SK-N-SH treated with all-trans-retinoic acid at 6 μM for 48 hours (cell line): ENCODE data around the gene PDZD4.

Source experiments
- ATAC-seq: fragments of 200-7000 bp; cut with Tn5 transposase; 3 replicates; pipeline ENCODE4 v1.9.1; 2020; ENCODE audit warnings: mild to moderate bottlenecking, moderate library complexity
- ARNTL ChIP-seq: fragments of 450-650 bp; formaldehyde crosslinking; IDR thresholded peaks from 2 replicates; pipeline ENCODE4 v1.5.0; 2020; ENCODE audit warnings: low read depth, mild to moderate bottlenecking, moderate library complexity, borderline replicate concordance
- BACH2 ChIP-seq: fragments of 250-450 bp; sonication (Bioruptor Pico); IDR thresholded peaks from 2 replicates; pipeline ENCODE4 v1.9.0; 2021; ENCODE audit warnings: mild to moderate bottlenecking, borderline replicate concordance
- CREB5 ChIP-seq: fragments of 250-450 bp; sonication (Bioruptor Pico); IDR thresholded peaks from 2 replicates; pipeline ENCODE4 v1.5.1; 2020; ENCODE audit warnings: low read depth, mild to moderate bottlenecking, moderate library complexity
- CSDC2 ChIP-seq: fragments of 250-450 bp; sonication (Bioruptor Pico); IDR thresholded peaks from 2 replicates; pipeline ENCODE4 v1.5.0; 2020; ENCODE audit warnings: mild to moderate bottlenecking, moderate library complexity
- ESRRG ChIP-seq: fragments of 250-450 bp; sonication (Bioruptor Pico); IDR thresholded peaks from 2 replicates; pipeline ENCODE4 v1.6.1; 2021; ENCODE audit warnings: mild to moderate bottlenecking
- ISL1 ChIP-seq: fragments of 250-450 bp; sonication (Bioruptor Pico); IDR thresholded peaks from 2 replicates; pipeline ENCODE4 v2.1.2; 2022; ENCODE audit warnings: mild to moderate bottlenecking, moderate library complexity
- OSR1 ChIP-seq: fragments of 250-450 bp; sonication (Bioruptor Pico); IDR thresholded peaks from 2 replicates; pipeline ENCODE4 v1.8.0; 2022; ENCODE audit warnings: moderate library complexity, mild to moderate bottlenecking, inconsistent platforms
- PPARA ChIP-seq: fragments of 250-450 bp; sonication (Bioruptor Pico); IDR thresholded peaks from 2 replicates; pipeline ENCODE4 v1.5.0; 2020; ENCODE audit warnings: mild to moderate bottlenecking, borderline replicate concordance
- RARB ChIP-seq: fragments of 250-450 bp; sonication (Bioruptor Pico); IDR thresholded peaks from 2 replicates; pipeline ENCODE4 v1.8.0; 2021; ENCODE audit warnings: mild to moderate bottlenecking, moderate library complexity
- SNAI2 ChIP-seq: fragments of 250-450 bp; sonication (Bioruptor Pico); IDR thresholded peaks from 2 replicates; pipeline ENCODE4 v1.5.0; 2020; ENCODE audit warnings: mild to moderate bottlenecking, moderate library complexity
- TOX ChIP-seq: fragments of 250-450 bp; sonication (Bioruptor Pico); IDR thresholded peaks from 2 replicates; pipeline ENCODE4 v1.8.0; 2021; ENCODE audit warnings: mild to moderate bottlenecking, moderate library complexity, borderline replicate concordance
- TSHZ2 ChIP-seq: fragments of 250-450 bp; sonication (Bioruptor Pico); IDR thresholded peaks from 2 replicates; pipeline ENCODE4 v1.5.0; 2020; ENCODE audit warnings: mild to moderate bottlenecking, moderate library complexity
- ZC3H10 ChIP-seq: fragments of 250-450 bp; sonication (Bioruptor Pico); IDR thresholded peaks from 2 replicates; pipeline ENCODE4 v1.5.1; 2021; ENCODE audit warnings: mild to moderate bottlenecking, moderate library complexity
- ZFP3 ChIP-seq: fragments of 250-450 bp; sonication (Bioruptor Pico); IDR thresholded peaks from 2 replicates; pipeline ENCODE4 v1.5.0; 2020; ENCODE audit warnings: mild to moderate bottlenecking, moderate library complexity
- ZFP30 ChIP-seq: fragments of 450-650 bp; formaldehyde crosslinking; IDR thresholded peaks from 2 replicates; pipeline ENCODE4 v1.5.0; 2022; ENCODE audit warnings: mild to moderate bottlenecking, moderate library complexity
- ZNF565 ChIP-seq: fragments of 450-650 bp; formaldehyde crosslinking; conservative IDR thresholded peaks from 2 replicates; pipeline ENCODE4 v1.5.0; 2020; ENCODE audit warnings: low read depth, mild to moderate bottlenecking, moderate library complexity
- ZNF70 ChIP-seq: fragments of 450-650 bp; formaldehyde crosslinking; IDR thresholded peaks from 2 replicates; pipeline ENCODE4 v1.5.0; 2020; ENCODE audit warnings: mild to moderate bottlenecking, moderate library complexity
- ZNF8 ChIP-seq: fragments of 450-650 bp; formaldehyde crosslinking; IDR thresholded peaks from 2 replicates; pipeline ENCODE4 v1.5.0; 2020; ENCODE audit warnings: mild to moderate bottlenecking, moderate library complexity
- TF ChIP-seq, protein P1 (sequence below): fragments of 250-450 bp; sonication (Bioruptor Pico); IDR thresholded peaks from 2 replicates; pipeline ENCODE4 v1.8.0; 2021; ENCODE audit warnings: low read depth, mild to moderate bottlenecking, moderate library complexity, borderline replicate concordance
- TF ChIP-seq, protein P2 (sequence below): fragments of 250-450 bp; sonication (Bioruptor Pico); IDR thresholded peaks from 2 replicates; pipeline ENCODE4 v1.5.1; 2021; ENCODE audit warnings: mild to moderate bottlenecking, moderate library complexity
- TF ChIP-seq, protein P3 (sequence below): fragments of 250-450 bp; sonication (Bioruptor Pico); IDR thresholded peaks from 2 replicates; pipeline ENCODE4 v1.8.0; 2020; ENCODE audit warnings: mild to moderate bottlenecking, moderate library complexity, borderline replicate concordance

PDZD4 gene

GRCh38 chrX:153878969-153879653, 48.8 kb upstream of the PDZD4 start:
- ATAC-seq = no peak

GRCh38 chrX:153878345-153878744, 48.0 kb upstream of the PDZD4 start:
- TF ChIP-seq TOX (CRISPR knock-in tag) = no peak
- no peak for TF ChIP-seq PPARA (CRISPR knock-in tag)
- TF ChIP-seq ZC3H10 (CRISPR knock-in tag) = no peak

More at GRCh38 chrX:153878969-153879653, 48.8 kb upstream of the PDZD4 start:
- TF ChIP-seq ARNTL (CRISPR knock-in tag) (no peak), RARB (CRISPR knock-in tag) (no peak), PPARA (CRISPR knock-in tag) (no peak), ISL1 (CRISPR knock-in tag) (no peak), SNAI2 (CRISPR knock-in tag) (no peak), ZNF8 (CRISPR knock-in tag) (no peak), ZFP3 (no peak), ESRRG (no peak), OSR1 (CRISPR knock-in tag) (no peak), TSHZ2 (CRISPR knock-in tag) (no peak), ZC3H10 (CRISPR knock-in tag) (no peak), CREB5 (no peak), ZFP30 (CRISPR knock-in tag) (no peak), ZNF70 (CRISPR knock-in tag) (no peak), CSDC2 (CRISPR knock-in tag) (no peak), ZNF565 (CRISPR knock-in tag) (no peak), TOX (CRISPR knock-in tag) (no peak)
- TF ChIP-seq, protein P1, sequence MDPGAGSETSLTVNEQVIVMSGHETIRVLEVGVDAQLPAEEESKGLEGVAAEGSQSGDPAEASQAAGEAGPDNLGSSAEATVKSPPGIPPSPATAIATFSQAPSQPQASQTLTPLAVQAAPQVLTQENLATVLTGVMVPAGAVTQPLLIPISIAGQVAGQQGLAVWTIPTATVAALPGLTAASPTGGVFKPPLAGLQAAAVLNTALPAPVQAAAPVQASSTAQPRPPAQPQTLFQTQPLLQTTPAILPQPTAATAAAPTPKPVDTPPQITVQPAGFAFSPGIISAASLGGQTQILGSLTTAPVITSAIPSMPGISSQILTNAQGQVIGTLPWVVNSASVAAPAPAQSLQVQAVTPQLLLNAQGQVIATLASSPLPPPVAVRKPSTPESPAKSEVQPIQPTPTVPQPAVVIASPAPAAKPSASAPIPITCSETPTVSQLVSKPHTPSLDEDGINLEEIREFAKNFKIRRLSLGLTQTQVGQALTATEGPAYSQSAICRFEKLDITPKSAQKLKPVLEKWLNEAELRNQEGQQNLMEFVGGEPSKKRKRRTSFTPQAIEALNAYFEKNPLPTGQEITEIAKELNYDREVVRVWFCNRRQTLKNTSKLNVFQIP (CRISPR knock-in tag) = no peak
- TF ChIP-seq, protein P2, sequence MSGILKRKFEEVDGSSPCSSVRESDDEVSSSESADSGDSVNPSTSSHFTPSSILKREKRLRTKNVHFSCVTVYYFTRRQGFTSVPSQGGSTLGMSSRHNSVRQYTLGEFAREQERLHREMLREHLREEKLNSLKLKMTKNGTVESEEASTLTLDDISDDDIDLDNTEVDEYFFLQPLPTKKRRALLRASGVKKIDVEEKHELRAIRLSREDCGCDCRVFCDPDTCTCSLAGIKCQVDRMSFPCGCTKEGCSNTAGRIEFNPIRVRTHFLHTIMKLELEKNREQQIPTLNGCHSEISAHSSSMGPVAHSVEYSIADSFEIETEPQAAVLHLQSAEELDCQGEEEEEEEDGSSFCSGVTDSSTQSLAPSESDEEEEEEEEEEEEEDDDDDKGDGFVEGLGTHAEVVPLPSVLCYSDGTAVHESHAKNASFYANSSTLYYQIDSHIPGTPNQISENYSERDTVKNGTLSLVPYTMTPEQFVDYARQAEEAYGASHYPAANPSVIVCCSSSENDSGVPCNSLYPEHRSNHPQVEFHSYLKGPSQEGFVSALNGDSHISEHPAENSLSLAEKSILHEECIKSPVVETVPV (CRISPR knock-in tag) = no peak
- TF ChIP-seq, protein P3, sequence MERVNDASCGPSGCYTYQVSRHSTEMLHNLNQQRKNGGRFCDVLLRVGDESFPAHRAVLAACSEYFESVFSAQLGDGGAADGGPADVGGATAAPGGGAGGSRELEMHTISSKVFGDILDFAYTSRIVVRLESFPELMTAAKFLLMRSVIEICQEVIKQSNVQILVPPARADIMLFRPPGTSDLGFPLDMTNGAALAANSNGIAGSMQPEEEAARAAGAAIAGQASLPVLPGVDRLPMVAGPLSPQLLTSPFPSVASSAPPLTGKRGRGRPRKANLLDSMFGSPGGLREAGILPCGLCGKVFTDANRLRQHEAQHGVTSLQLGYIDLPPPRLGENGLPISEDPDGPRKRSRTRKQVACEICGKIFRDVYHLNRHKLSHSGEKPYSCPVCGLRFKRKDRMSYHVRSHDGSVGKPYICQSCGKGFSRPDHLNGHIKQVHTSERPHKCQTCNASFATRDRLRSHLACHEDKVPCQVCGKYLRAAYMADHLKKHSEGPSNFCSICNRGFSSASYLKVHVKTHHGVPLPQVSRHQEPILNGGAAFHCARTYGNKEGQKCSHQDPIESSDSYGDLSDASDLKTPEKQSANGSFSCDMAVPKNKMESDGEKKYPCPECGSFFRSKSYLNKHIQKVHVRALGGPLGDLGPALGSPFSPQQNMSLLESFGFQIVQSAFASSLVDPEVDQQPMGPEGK (CRISPR knock-in tag) = no peak

DNA sequence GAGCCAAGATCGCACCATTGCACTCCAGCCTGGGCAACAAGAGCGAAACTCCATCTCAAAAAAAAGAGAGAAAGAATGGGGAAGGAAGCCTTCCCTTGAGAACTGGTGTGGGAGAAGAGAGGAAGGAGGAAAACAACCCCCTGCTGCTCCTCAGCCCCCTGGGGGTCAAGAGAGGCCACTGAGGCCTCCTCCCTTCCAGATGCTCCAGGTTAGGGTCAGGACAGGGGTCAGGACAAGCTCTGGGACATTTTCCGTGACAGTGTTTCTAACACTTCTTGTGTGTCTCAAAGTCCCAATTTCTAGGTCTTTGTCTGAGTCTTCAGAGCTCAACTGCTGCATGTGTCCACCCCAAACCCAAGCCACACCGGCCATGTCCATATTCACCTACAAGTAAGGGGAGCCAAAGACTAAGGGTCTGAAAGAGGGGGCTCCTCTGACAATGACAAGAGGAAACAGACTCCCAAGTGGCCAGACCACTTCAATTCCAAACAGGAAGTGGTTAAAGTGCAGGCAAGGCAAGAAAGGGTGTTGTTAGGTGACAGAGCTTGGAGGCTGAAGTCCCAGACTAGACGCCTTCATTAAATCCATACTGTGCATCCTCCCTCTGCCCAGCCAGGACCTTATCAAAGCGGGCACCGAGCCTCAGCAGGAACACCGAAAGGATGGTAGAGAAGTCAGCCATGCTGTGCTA, 47.4 kb upstream of the PDZD4 start:
- ATAC-seq = no peak
- TF ChIP-seq BACH2 = no peak
- no peak for TF ChIP-seq ZFP30 (CRISPR knock-in tag)
- no peak for TF ChIP-seq ZC3H10 (CRISPR knock-in tag)
- TF ChIP-seq, protein P1 (CRISPR knock-in tag) = no peak
- TF ChIP-seq CREB5 = no peak
- TF ChIP-seq TOX (CRISPR knock-in tag) = no peak
- TF ChIP-seq ESRRG = no peak

More at GRCh38 chrX:153878345-153878744, 48.0 kb upstream of the PDZD4 start:
- ATAC-seq = no peak
